T-helper 2 cell treated with Interferon-gamma antibody and Interleukin-4, amounts not matched to agents 100 ng/mL and 5 ng/mL, for 36 hours (primary cell): ENCODE data around the gene FMO3. TPM values are rescaled to one million over a fixed set of nuclear protein-coding genes. Genes with fewer than 3 reads are reported as not detected.

Experiments used
- intact Hi-C: fragments of 100-400 bp; cut with micrococcal nuclease; formaldehyde crosslinking; loops from one replicate; pipeline ENCODE4 v1.15.1; 2023
- total RNA-seq: library from RNA; stranded (reverse); gene quantifications from 2 replicates; pipeline ENCODE4 v1.2.3, GENCODE V29; 2022

Gene FMO3
- total RNA-seq, 1 donor from 2014 or later: not detected

DNA sequence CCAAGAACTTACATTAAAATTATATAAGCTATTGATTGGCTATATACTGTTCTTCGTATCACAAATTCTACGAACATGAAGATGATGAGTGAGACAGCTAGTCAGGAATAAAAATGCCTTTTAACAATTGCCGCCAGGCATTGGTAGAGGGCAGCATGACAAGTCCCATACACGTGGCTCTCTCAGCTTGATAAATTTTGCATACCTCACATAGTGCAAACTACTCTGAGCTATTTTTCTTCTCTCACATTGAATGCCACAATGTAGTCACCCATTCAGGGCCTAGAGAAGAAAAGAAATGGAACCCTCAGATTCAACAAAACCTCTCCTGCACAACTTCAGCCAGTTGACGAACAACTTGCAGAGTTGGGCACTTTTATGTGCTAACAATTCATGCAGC is 67.4 kb downstream of the FMO3 start:
- intact Hi-C loops: no loop called here

- intact Hi-C loops: no loop called here
These were observed 67.8 kb downstream of the FMO3 start for GRCh38 chr1:171158551-171158950.

- intact Hi-C loops: no loop called here
These were observed 68.4 kb downstream of the FMO3 start for GRCh38 chr1:171159148-171159547.

- intact Hi-C loops: no loop called here
These were observed 69.5 kb downstream of the FMO3 start for GRCh38 chr1:171160211-171160610.

GRCh38 chr1:171160639-171161354 is 70.1 kb downstream of the FMO3 start:
- intact Hi-C loops: no loop called here

DNA sequence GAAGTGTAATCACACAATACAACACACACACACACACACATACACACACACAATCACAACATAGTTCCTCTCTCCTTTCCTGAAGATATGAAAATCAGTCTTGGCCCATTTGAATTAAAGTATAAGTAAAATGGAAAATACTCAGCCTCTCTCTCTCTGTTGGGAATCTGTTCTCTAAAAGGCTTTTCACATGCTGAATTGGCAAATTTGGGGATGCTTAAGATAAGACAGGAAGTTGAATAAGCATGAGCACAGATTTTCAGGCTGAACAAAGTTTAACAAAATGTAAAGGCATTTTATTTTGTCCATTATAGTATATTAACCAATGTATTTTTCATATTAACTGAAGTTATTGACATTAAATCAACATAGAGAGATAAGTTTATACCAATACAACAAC is 70.7 kb downstream of the FMO3 start:
- intact Hi-C loops: no loop called here

GRCh38 chr1:171166361-171166760 is 75.7 kb downstream of the FMO3 start:
- intact Hi-C loops: no loop called here

Other genes starting within 250 kb of the FMO3 start
- gene MROH9, start 155.4 kb upstream of the FMO3 start, total RNA-seq: not detected in 2 replicates
- not detected in 2 replicates for gene FMO2, start 94.4 kb downstream of the FMO3 start, total RNA-seq
- not detected in 2 replicates for gene FMO1, start 157.6 kb downstream of the FMO3 start, total RNA-seq
- gene FMO4, start 223.3 kb downstream of the FMO3 start, total RNA-seq: 1.3 and 2.0 TPM in 2 replicates